ENCODE results near the gene SF3A1.

SF3A1 gene

GRCh38 chr22:30304495-30305244, 52.0 kb downstream of the SF3A1 start:
- no peak for DNase-seq (ENCODE audit: low read depth in 3 of 3)

- no peak for DNase-seq (ENCODE audit: low read depth in 3 of 3)
Measured at GRCh38 chr22:30302810-30303138, 53.9 kb downstream of the SF3A1 start.

- no peak for DNase-seq (ENCODE audit: low read depth in 3 of 3)
Measured at GRCh38 chr22:30301995-30302809, 54.5 kb downstream of the SF3A1 start.

- DNase-seq (ENCODE audit: low read depth in 3 of 3), result no peak
Measured at GRCh38 chr22:30299322-30299721, 57.4 kb downstream of the SF3A1 start.

GRCh38 chr22:30297991-30298701, 58.5 kb downstream of the SF3A1 start:
- DNase-seq (ENCODE audit: low read depth in 3 of 3), result no peak

GRCh38 chr22:30297276-30297990, 59.3 kb downstream of the SF3A1 start:
- no peak for DNase-seq (ENCODE audit: low read depth in 3 of 3)

GRCh38 chr22:30296833-30297232, 59.9 kb downstream of the SF3A1 start:
- no peak for DNase-seq (ENCODE audit: low read depth in 3 of 3)

GRCh38 chr22:30296324-30296723, 60.4 kb downstream of the SF3A1 start:
- no peak for DNase-seq (ENCODE audit: low read depth in 3 of 3)

- no peak for DNase-seq (ENCODE audit: low read depth in 3 of 3)
Measured at GRCh38 chr22:30295576-30295975, 61.1 kb downstream of the SF3A1 start.

GRCh38 chr22:30294830-30295229, 61.9 kb downstream of the SF3A1 start:
- DNase-seq (ENCODE audit: low read depth in 3 of 3), result no peak

GRCh38 chr22:30294066-30294465, 62.6 kb downstream of the SF3A1 start:
- DNase-seq (ENCODE audit: low read depth in 3 of 3), result no peak

- DNase-seq (ENCODE audit: low read depth in 3 of 3), result no peak
Measured at GRCh38 chr22:30293026-30293425, 63.7 kb downstream of the SF3A1 start.

GRCh38 chr22:30292069-30292970, 64.4 kb downstream of the SF3A1 start:
- no peak for DNase-seq (ENCODE audit: low read depth in 3 of 3)

GRCh38 chr22:30291058-30291892, 65.4 kb downstream of the SF3A1 start:
- DNase-seq (ENCODE audit: low read depth in 3 of 3), result no peak

GRCh38 chr22:30290342-30291057, 66.2 kb downstream of the SF3A1 start:
- DNase-seq (ENCODE audit: low read depth in 3 of 3), result no peak

- DNase-seq (ENCODE audit: low read depth in 3 of 3), result no peak
Measured at GRCh38 chr22:30289980-30290313, 66.7 kb downstream of the SF3A1 start.

- DNase-seq (ENCODE audit: low read depth in 3 of 3), result peak; percentile 77 to 90 (median 88)
Measured at GRCh38 chr22:30289141-30289979, 67.3 kb downstream of the SF3A1 start, which contains the start of gene CASTOR1. Gene CASTOR1, minus strand, starts transcription at chr22:30289505. Its CDS starts 8 bp downstream, at chr22:30289497.

GRCh38 chr22:30288419-30289140, 68.1 kb downstream of the SF3A1 start:
- DNase-seq (ENCODE audit: low read depth in 3 of 3), result no peak
